ENCODE results near the gene CEP131.

DNA sequence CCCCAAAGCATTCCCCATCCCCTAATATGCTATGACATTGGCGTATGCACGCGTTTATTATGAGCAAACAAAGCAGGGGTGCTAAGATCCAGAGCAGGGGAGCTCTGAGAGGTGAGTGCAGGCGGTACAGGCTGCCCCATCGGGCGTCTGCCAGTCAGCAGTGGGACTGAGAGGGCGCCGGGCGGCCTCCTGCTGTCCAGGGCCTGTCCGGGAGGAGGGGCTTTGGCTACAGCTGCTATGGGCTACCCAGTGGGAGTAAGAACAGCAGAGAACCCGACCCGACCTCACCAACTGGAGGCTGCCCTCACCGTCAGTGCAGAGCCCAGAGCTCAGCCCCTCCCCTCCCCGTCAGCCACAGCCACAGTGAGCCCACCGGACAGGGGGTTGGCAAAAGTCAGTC, 38.2 kb downstream of the CEP131 start:
- TF ChIP-seq, protein P1, sequence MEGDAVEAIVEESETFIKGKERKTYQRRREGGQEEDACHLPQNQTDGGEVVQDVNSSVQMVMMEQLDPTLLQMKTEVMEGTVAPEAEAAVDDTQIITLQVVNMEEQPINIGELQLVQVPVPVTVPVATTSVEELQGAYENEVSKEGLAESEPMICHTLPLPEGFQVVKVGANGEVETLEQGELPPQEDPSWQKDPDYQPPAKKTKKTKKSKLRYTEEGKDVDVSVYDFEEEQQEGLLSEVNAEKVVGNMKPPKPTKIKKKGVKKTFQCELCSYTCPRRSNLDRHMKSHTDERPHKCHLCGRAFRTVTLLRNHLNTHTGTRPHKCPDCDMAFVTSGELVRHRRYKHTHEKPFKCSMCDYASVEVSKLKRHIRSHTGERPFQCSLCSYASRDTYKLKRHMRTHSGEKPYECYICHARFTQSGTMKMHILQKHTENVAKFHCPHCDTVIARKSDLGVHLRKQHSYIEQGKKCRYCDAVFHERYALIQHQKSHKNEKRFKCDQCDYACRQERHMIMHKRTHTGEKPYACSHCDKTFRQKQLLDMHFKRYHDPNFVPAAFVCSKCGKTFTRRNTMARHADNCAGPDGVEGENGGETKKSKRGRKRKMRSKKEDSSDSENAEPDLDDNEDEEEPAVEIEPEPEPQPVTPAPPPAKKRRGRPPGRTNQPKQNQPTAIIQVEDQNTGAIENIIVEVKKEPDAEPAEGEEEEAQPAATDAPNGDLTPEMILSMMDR (IDR thresholded peaks at IDR 0.05; ENCODE audit: insufficient read depth, low read length, poor library complexity, severe bottlenecking), result no peak
- no peak for TF ChIP-seq EZH2phosphoT487 (conservative IDR thresholded peaks at IDR 0.05; ENCODE audit: low read length)

Data from SU-DHL-6 (cell line).